Stomach (tissue), 9 donors: Measurements from ENCODE around the gene MEF2A. TPM values are rescaled to one million over a fixed set of nuclear protein-coding genes. Genes with fewer than 3 reads are reported as not detected.

ENCODE experiments used
- DNase-seq, 2 donors: peaks; one replicate each; pipeline versions ENCODE4 v3.0.0 to v3.0.0-alpha.2; 2013 to 2019
- H3K27ac ChIP-seq, 5 donors: fragments of 200-600 bp in 4 of 5; sonication (generic) in 4 of 5; one replicate each; pipeline ENCODE4 v1.5.1; 2013 to 2019; ENCODE audit warnings: mild to moderate bottlenecking in 1 of 5, moderate library complexity in 1 of 5
- H3K27me3 ChIP-seq, 3 donors: fragments of 200-600 bp; sonication (generic); one replicate each; pipeline ENCODE4 v1.5.1; 2017 to 2019; ENCODE audit warnings: mixed run types in 1 of 3
- H3K36me3 ChIP-seq, 4 donors: fragments of 200-600 bp; sonication (generic); 1 replicate in 3 of 4; 2 replicates in 1 of 4; pipeline ENCODE4 v1.5.1; 2016 to 2019
- H3K4me1 ChIP-seq, 4 donors: fragments of 200-600 bp; sonication (generic); one replicate each; pipeline ENCODE4 v1.5.1; 2016 to 2019
- H3K4me3 ChIP-seq, 4 donors: fragments of 200-600 bp; sonication (generic) in 3 of 4; one replicate each; pipeline ENCODE4 v1.5.1; 2016 to 2019; ENCODE audit warnings: mild to moderate bottlenecking in 1 of 4
- H3K9me3 ChIP-seq, 4 donors: fragments of 200-600 bp; sonication (generic); one replicate each; pipeline ENCODE4 v1.5.1; 2016 to 2019
- CTCF ChIP-seq, 7 experiments: fragments of 450-650 bp in 4 of 7; fragments of 200-600 bp in 3 of 7; sonication (generic) in 3 of 7; IDR thresholded peaks; one replicate each; pipeline ENCODE4 v1.5.1; 2016 to 2019; ENCODE audit warnings: antibody characterized with exemption in 7 of 7, control low read depth in 2 of 7, mild to moderate bottlenecking in 1 of 7
- EP300 ChIP-seq: sonication (generic); formaldehyde crosslinking; IDR thresholded peaks from one replicate; pipeline ENCODE4 v1.6.1; 2017; ENCODE audit warnings: antibody characterized with exemption
- POLR2A ChIP-seq, 4 donors: fragments of 450-650 bp; IDR thresholded peaks; one replicate each; pipeline ENCODE4 v1.6.1; 2016; ENCODE audit warnings: antibody characterized with exemption in 4 of 4, control low read depth in 2 of 4, mild to moderate bottlenecking in 1 of 4, moderate library complexity in 1 of 4
- POLR2AphosphoS5 ChIP-seq, 3 donors: sonication (generic); formaldehyde crosslinking; IDR thresholded peaks; one replicate each; pipeline ENCODE4 v1.6.1; 2016; ENCODE audit warnings: antibody characterized with exemption in 3 of 3
- WGBS, 5 donors: extraction: QIAGEN DNeasy Blood & Tissue Kit in 3 of 5; methylation state at CpG; one replicate each; pipeline versions ENCODE4 v1.1.5 to v1.1.7; 2013 to 2018; 5-methylcytosine and 5-hydroxymethylcytosine counted together
- intact Hi-C: fragments of 100-400 bp; cut with DNase I; formaldehyde crosslinking; loops from one replicate; pipeline ENCODE4 v1.15.1; 2023; ENCODE audit warnings: low total_unique reads
- polyA plus RNA-seq, 3 donors: library from polyadenylated mRNA; stranded (reverse); fragments of 200-250 nt; gene quantifications; one replicate each; pipeline ENCODE4 v1.2.3, GENCODE V29; 2013
- total RNA-seq, 5 donors: library from RNA; depleted of rRNA; stranded (reverse); fragments of >200 nt; gene quantifications; one replicate each; pipeline versions ENCODE4 v1.1.0 to v1.2.3, GENCODE V29; 2014 to 2016
- donor health status: healthy with polysubstance abuse.
- donor health status: Bipolar disorder and iron deficiency.
- donor health status: healthy.

Gene MEF2A
- total and polyA plus RNA-seq, 8 donors, result 11.0 to 85.2 (median 26.7) TPM

GRCh38 chr15:99584081-99584600, 18.4 kb downstream of the MEF2A start:
- intact Hi-C loops, result no loop called here
- WGBS, 5 donors, result 89 to 95% (median 94%) methylated on average over 2 of the region's 2 CpGs
- no peak for DNase-seq
- H3K4me3 ChIP-seq, result no peak overlapping the region
- TF ChIP-seq POLR2A (IDR thresholded peaks at IDR 0.05) (no peak), EP300 (no peak), CTCF (IDR thresholded peaks at IDR 0.05) (no peak), POLR2AphosphoS5 (IDR thresholded peaks at IDR 0.05) (no peak)
- H3K27ac ChIP-seq, result no peak overlapping the region
- H3K36me3 ChIP-seq, result no peaks in the 10 kb centered on the region
- peaks cover 0 to 44% (median 16%) of the 10 kb centered on the region in 4 donors for H3K4me1 ChIP-seq
- H3K27me3 ChIP-seq, result no peaks in the 10 kb centered on the region
- peaks cover 0 to 20% (median 10%) of the 10 kb centered on the region in 4 donors for H3K9me3 ChIP-seq

DNA sequence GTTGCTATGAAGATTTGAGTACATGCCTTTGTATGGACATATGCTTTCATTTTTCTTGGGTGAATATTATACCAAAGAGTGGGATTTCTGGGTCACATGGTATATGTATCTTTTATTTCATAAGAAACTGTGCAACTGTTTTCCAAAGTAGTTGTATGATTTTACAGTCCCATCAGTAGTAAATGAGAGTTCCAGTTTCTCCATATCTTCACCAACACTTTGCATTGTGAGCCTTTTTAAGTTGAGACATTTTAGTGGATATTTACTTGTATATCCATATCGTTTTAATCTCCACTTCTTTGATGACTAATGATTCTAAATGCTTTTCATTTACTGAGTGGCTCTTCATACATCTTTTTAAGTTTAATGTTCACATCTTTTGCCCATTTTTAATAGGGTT, 20.3 kb downstream of the MEF2A start:
- TF ChIP-seq POLR2AphosphoS5 (IDR thresholded peaks at IDR 0.05) (no peak), CTCF (IDR thresholded peaks at IDR 0.05) (no peak), EP300 (no peak), POLR2A (IDR thresholded peaks at IDR 0.05) (no peak)
- peaks cover 0 to 20% (median 10%) of the 10 kb centered on the region in 4 donors for H3K9me3 ChIP-seq
- H3K36me3 ChIP-seq, result no peaks in the 10 kb centered on the region
- DNase-seq, result no peak
- H3K4me3 ChIP-seq, result no peak overlapping the region
- 95 to 100% (median 97%) methylated on average over 1 of the region's 1 CpG for WGBS, 5 donors
- no peaks in the 10 kb centered on the region for H3K27me3 ChIP-seq
- H3K27ac ChIP-seq, result no peak overlapping the region
- intact Hi-C loops, result no loop called here
- peaks cover 0 to 33% (median 16%) of the 10 kb centered on the region in 4 donors for H3K4me1 ChIP-seq

GRCh38 chr15:99589801-99590200, 24.0 kb downstream of the MEF2A start:
- H3K4me1 ChIP-seq, result peaks cover 3 to 43% (median 20%) of the 10 kb centered on the region in 4 donors
- H3K27me3 ChIP-seq, result no peaks in the 10 kb centered on the region
- no peak for TF ChIP-seq CTCF (IDR thresholded peaks at IDR 0.05)
- TF ChIP-seq POLR2AphosphoS5 (IDR thresholded peaks at IDR 0.05), result no peak
- no peak for TF ChIP-seq EP300
- TF ChIP-seq POLR2A (IDR thresholded peaks at IDR 0.05), result no peak
- intact Hi-C loops, result no loop called here
- no peak for DNase-seq
- H3K9me3 ChIP-seq, result peaks cover 0 to 20% (median 10%) of the 10 kb centered on the region in 4 donors
- no peak overlapping the region for H3K27ac ChIP-seq
- no peak overlapping the region for H3K4me3 ChIP-seq
- H3K36me3 ChIP-seq, result no peaks in the 10 kb centered on the region

GRCh38 chr15:99590913-99591646, 25.3 kb downstream of the MEF2A start:
- TF ChIP-seq EP300 (no peak), POLR2A (IDR thresholded peaks at IDR 0.05) (no peak), POLR2AphosphoS5 (IDR thresholded peaks at IDR 0.05) (no peak), CTCF (IDR thresholded peaks at IDR 0.05) (no peak)
- intact Hi-C loops, result no loop called here

More at GRCh38 chr15:99590913-99591646, 25.3 kb downstream of the MEF2A start:
- Histone ChIP-seq H3K9me3 (peaks cover 0 to 15% (median 8%) of the 10 kb centered on the region in 4 donors), H3K4me3 (no peak overlapping the region), H3K27me3 (no peaks in the 10 kb centered on the region), H3K36me3 (no peaks in the 10 kb centered on the region), H3K4me1 (peaks cover 3 to 56% (median 25%) of the 10 kb centered on the region in 4 donors), H3K27ac (no peak overlapping the region)
- WGBS, 5 donors, result 80 to 92% (median 88%) methylated on average over 2 of the region's 2 CpGs
- no peak for DNase-seq
